ENCODE measurements around the gene RALY. TPM values are rescaled to one million over a fixed set of nuclear protein-coding genes. Genes with fewer than 3 reads are reported as not detected.

Gene RALY
- total and polyA plus RNA-seq, 3 donors from 2014 or later, result 184 to 247 (median 224) TPM

GRCh38 chr20:33967126-33967525, 26.6 kb upstream of the RALY start:
- 86 to 93% methylated on average over 8 of the region's 8 CpGs for WGBS, 2 donors
- no peak for DNase-seq
- intact Hi-C loops (cut with DNase I; ENCODE audit: low total_unique reads), result no loop called here
- H3K27ac ChIP-seq, result no peak overlapping the region
- no peaks in the 10 kb centered on the region for H3K9me3 ChIP-seq
- H3K4me3 ChIP-seq, result no peak overlapping the region
- no peaks in the 10 kb centered on the region for H3K27me3 ChIP-seq
- TF ChIP-seq CTCF (IDR thresholded peaks at IDR 0.05) (no peak), POLR2A (IDR thresholded peaks at IDR 0.05) (no peak)
- H3K4me1 ChIP-seq, result no peaks in the 10 kb centered on the region
- H3K36me3 ChIP-seq (ENCODE audit: low read depth, missing control alignments), result no peaks in the 10 kb centered on the region

- Histone ChIP-seq H3K27ac (no peak overlapping the region), H3K27me3 (no peaks in the 10 kb centered on the region), H3K4me3 (no peak overlapping the region), H3K4me1 (no peaks in the 10 kb centered on the region), H3K36me3 (ENCODE audit: low read depth, missing control alignments) (no peaks in the 10 kb centered on the region), H3K9me3 (no peaks in the 10 kb centered on the region)
- TF ChIP-seq CTCF (IDR thresholded peaks at IDR 0.05) (no peak), POLR2A (IDR thresholded peaks at IDR 0.05) (no peak)
- no peak for DNase-seq
- intact Hi-C loops (cut with DNase I; ENCODE audit: low total_unique reads), result no loop called here
- 77 to 91% methylated on average over 4 of the region's 4 CpGs for WGBS, 2 donors
Observed at GRCh38 chr20:33969563-33969962, 24.1 kb upstream of the RALY start.

DNA sequence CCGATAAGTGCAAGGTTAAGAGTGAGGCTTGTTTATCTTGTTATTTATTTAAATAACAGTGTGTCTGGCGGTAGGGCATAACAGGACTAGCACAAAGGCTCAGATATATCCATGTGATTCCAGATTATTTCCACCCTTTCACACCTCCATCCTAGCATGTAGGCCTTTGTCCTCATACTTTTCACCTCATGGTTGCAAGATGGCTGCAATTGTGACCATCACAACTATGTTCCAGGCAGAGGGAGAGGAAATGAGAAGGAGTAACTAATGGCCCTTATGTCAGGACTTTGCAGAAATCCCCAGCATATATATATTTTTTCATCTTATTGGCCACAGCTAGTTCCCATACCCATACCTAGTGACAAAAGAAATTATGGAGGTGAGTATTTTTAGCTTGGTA, 23.5 kb upstream of the RALY start:
- no peaks in the 10 kb centered on the region for H3K36me3 ChIP-seq (ENCODE audit: low read depth, missing control alignments)
- no peak for DNase-seq
- no peaks in the 10 kb centered on the region for H3K9me3 ChIP-seq
- intact Hi-C loops (cut with DNase I; ENCODE audit: low total_unique reads), result no loop called here
- TF ChIP-seq CTCF (IDR thresholded peaks at IDR 0.05) (no peak), POLR2A (IDR thresholded peaks at IDR 0.05) (no peak)
- no peak overlapping the region for H3K4me3 ChIP-seq
- no peak overlapping the region for H3K27ac ChIP-seq
- no peaks in the 10 kb centered on the region for H3K4me1 ChIP-seq
- no peaks in the 10 kb centered on the region for H3K27me3 ChIP-seq
- WGBS, 2 donors, result 96 to 98% methylated on average over 2 of the region's 2 CpGs

DNA sequence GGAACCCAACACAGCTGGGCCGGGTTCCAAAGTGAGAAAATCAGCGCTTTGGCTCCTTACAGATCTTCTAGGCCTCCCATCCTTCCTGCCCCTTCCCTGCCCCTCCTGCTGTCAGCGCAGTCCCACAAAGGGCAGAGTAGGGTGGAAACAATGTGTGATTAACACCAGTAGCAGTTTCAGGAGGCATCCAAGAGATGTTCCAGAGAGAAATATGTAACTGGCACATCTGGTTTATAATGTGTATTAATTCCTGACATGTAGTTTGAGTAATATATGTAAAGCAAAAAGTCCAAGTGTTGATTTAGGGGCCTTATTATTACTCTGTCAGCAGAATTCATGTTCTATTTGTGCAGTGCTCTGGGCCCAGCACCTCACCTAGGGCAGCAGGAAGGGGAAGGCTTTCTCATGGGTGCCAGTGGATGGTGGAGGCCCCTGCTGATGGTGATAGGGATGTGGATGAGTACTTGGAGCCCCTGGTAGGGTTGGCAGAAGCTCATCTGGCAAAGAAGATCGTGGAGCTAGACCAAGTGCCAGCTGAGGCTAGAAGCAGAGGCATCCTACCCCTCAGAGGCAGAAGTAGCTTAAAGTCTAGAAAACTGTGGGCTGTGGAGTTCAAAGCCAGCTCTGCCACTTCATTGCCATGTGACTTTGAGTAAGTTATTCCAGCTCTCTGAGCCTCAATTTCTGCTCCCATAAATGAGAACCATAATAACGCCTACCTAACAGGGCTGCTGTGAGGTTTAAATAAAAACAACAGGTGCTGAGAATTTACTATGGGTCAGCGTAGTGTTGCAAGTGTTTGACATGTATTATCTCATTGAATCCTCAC, 22.4 kb upstream of the RALY start:
- TF ChIP-seq POLR2A (IDR thresholded peaks at IDR 0.05) (no peak), CTCF (IDR thresholded peaks at IDR 0.05) (no peak)
- H3K36me3 ChIP-seq (ENCODE audit: low read depth, missing control alignments), result no peaks in the 10 kb centered on the region
- no peaks in the 10 kb centered on the region for H3K27me3 ChIP-seq
- intact Hi-C loops (cut with DNase I; ENCODE audit: low total_unique reads), result no loop called here
- H3K4me3 ChIP-seq, result no peak overlapping the region
- H3K4me1 ChIP-seq, result no peaks in the 10 kb centered on the region
- 79 to 86% methylated on average over 6 of the region's 6 CpGs for WGBS, 2 donors
- H3K9me3 ChIP-seq, result no peaks in the 10 kb centered on the region
- H3K27ac ChIP-seq, result no peak overlapping the region
- DNase-seq, result no peak

DNA sequence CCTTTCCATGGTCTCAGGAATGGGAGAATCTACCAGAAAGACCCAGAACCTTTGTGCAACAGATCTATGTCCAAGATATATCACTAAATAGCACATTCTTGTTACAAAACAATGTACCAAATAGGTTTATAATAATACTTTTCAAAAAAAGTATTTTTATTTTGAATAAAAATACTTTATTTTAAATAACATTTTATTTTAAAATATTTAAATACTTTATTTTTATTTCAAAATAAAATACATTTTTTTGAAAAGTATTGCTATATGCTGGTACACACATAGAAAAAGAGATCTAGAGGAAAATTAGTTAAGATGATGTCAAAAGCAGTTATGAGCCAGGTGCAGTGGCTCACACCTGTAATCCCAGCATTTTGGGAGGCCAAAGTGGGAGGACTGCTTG, 16.8 kb upstream of the RALY start:
- Histone ChIP-seq H3K4me3 (no peak overlapping the region), H3K27me3 (no peaks in the 10 kb centered on the region), H3K36me3 (ENCODE audit: low read depth, missing control alignments) (no peaks in the 10 kb centered on the region), H3K9me3 (no peaks in the 10 kb centered on the region), H3K4me1 (no peaks in the 10 kb centered on the region), H3K27ac (no peak overlapping the region)
- intact Hi-C loops (cut with DNase I; ENCODE audit: low total_unique reads), result no loop called here
- TF ChIP-seq POLR2A (IDR thresholded peaks at IDR 0.05), result no peak
- no peak for TF ChIP-seq CTCF (IDR thresholded peaks at IDR 0.05)
- no peak for DNase-seq

Data from testis (tissue), 3 donors.